OCI-LY1 (cell line): Measurements from ENCODE around the gene AMIGO2.

ENCODE experiments used
- EZH2 ChIP-seq: fragments of 200-600 bp; sonication (generic), shearing (Covaris generic); IDR thresholded peaks from 2 replicates; pipeline ENCODE4 v1.8.0; 2017; ENCODE audit warnings: borderline replicate concordance, mixed run types, mild to moderate bottlenecking, antibody characterized with exemption, low read length, moderate library complexity, mixed read lengths
- TF ChIP-seq, protein P1 (sequence below): fragments of 200-600 bp; sonication (generic), shearing (Covaris generic); IDR thresholded peaks from 2 replicates; pipeline ENCODE4 v1.5.1; 2017; ENCODE audit warnings: mild to moderate bottlenecking, antibody characterized with exemption, low read length, moderate library complexity, mixed read lengths

DNA sequence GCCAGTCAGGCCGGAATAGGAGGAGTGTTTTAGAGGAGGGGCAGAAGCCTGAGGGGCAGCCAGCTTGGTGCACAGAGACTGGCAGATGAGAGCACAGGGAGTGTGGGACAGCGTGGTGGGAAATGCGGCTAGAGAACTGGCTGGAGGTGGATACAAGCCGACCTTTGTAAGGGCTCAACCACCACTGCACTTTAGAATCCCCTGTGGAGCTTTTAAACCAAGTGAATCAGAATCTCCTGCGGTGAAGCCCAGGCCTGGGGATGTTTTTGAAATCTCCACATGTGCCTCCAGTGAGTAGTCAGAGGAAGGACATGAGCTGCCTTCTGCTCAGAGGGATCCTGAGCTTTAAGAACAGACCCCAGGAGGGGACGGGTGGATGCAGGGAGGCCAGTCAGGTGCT is 11.2 kb downstream of the AMIGO2 start:
- TF ChIP-seq, protein P1, sequence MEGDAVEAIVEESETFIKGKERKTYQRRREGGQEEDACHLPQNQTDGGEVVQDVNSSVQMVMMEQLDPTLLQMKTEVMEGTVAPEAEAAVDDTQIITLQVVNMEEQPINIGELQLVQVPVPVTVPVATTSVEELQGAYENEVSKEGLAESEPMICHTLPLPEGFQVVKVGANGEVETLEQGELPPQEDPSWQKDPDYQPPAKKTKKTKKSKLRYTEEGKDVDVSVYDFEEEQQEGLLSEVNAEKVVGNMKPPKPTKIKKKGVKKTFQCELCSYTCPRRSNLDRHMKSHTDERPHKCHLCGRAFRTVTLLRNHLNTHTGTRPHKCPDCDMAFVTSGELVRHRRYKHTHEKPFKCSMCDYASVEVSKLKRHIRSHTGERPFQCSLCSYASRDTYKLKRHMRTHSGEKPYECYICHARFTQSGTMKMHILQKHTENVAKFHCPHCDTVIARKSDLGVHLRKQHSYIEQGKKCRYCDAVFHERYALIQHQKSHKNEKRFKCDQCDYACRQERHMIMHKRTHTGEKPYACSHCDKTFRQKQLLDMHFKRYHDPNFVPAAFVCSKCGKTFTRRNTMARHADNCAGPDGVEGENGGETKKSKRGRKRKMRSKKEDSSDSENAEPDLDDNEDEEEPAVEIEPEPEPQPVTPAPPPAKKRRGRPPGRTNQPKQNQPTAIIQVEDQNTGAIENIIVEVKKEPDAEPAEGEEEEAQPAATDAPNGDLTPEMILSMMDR, result no peak
- no peak for TF ChIP-seq EZH2
